ENCODE data around the gene TSC1.
A peak's percentile ranks its signal among the peaks of the same experiment; 100 is the strongest.

The TSC1 gene

GRCh38 chr9:132944294-132945185 lies at the start of gene TSC1:
TSS of gene TSC1 (minus strand) at chr9:132944616. CDS start at chr9:132928872, 15,744 bp downstream.
- DNase-seq (ENCODE audit: low spot score): peak; percentile 97

- DNase-seq (ENCODE audit: low spot score): no peak
Measured at GRCh38 chr9:132993511-132993939, 49.1 kb upstream of the TSC1 start.

GRCh38 chr9:132991351-132992300 lies 47.2 kb upstream of the TSC1 start:
- no peak for DNase-seq (ENCODE audit: low spot score)

- no peak for DNase-seq (ENCODE audit: low spot score)
Measured at GRCh38 chr9:132990781-132991180, 46.4 kb upstream of the TSC1 start.

GRCh38 chr9:132989998-132990557 lies 45.7 kb upstream of the TSC1 start:
- peak; percentile 62 for DNase-seq (ENCODE audit: low spot score)

GRCh38 chr9:132989414-132989996 lies 45.1 kb upstream of the TSC1 start:
- no peak for DNase-seq (ENCODE audit: low spot score)

- DNase-seq (ENCODE audit: low spot score): no peak
Measured at GRCh38 chr9:132989014-132989310, 44.5 kb upstream of the TSC1 start.

- no peak for DNase-seq (ENCODE audit: low spot score)
Measured at GRCh38 chr9:132988244-132989013, 44.0 kb upstream of the TSC1 start.

GRCh38 chr9:132986640-132987620 lies 42.5 kb upstream of the TSC1 start:
- no peak for DNase-seq (ENCODE audit: low spot score)

- DNase-seq (ENCODE audit: low spot score): no peak
Measured at GRCh38 chr9:132986114-132986513, 41.7 kb upstream of the TSC1 start.

- no peak for DNase-seq (ENCODE audit: low spot score)
Measured at GRCh38 chr9:132985489-132985888, 41.1 kb upstream of the TSC1 start.

GRCh38 chr9:132985071-132985350 lies 40.6 kb upstream of the TSC1 start:
- DNase-seq (ENCODE audit: low spot score): no peak

GRCh38 chr9:132984202-132985070 lies 40.0 kb upstream of the TSC1 start:
- no peak for DNase-seq (ENCODE audit: low spot score)

- no peak for DNase-seq (ENCODE audit: low spot score)
Measured at GRCh38 chr9:132983491-132984201, 39.2 kb upstream of the TSC1 start.

GRCh38 chr9:132982458-132982857 lies 38.0 kb upstream of the TSC1 start:
- DNase-seq (ENCODE audit: low spot score): no peak

GRCh38 chr9:132980157-132980556 lies 35.7 kb upstream of the TSC1 start:
- DNase-seq (ENCODE audit: low spot score): no peak

GRCh38 chr9:132978451-132979131 lies 34.2 kb upstream of the TSC1 start, which contains the start of gene GFI1B:
TSS of gene GFI1B (plus strand) at chr9:132978694. CDS start at chr9:132986679, 7,985 bp downstream.
- no peak for DNase-seq (ENCODE audit: low spot score)

GRCh38 chr9:132978112-132978450 lies 33.7 kb upstream of the TSC1 start:
- no peak for DNase-seq (ENCODE audit: low spot score)
